ENCODE measurements around the gene APOA5. TPM values are rescaled to one million over a fixed set of nuclear protein-coding genes. Genes with fewer than 3 reads are reported as not detected.

APOA5 gene
- total RNA-seq, 1 donor from 2014 or later: not detected

DNA sequence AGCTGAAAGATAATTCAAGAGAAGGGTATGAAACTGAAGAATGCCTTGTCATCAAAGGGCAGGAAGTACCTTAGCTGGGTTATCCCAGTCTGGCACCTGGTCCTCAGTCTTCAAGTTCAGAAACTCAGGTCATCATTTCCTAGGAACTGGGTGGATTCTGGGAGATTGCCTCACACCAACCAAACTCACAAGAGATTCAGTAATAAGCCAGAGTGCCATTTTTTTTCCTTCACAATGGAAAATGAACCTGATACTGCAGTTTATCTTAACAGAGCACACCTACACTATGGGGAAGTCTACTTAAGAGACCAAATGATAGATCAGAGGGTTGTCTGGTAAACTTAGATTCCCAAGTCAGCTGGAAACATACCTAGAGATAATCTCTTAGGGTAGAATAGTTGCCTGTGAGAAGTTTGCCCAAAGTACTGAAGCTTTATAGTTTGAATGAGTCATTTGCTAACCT, 15.1 kb downstream of the APOA5 start:
- no peak overlapping the region for H3K27ac Mint-ChIP-seq
- H3K36me3 Mint-ChIP-seq: peaks cover 27% of the 10 kb centered on the region
- no peak for DNase-seq (ENCODE audit: extremely low spot score, unreplicated experiment)

DNA sequence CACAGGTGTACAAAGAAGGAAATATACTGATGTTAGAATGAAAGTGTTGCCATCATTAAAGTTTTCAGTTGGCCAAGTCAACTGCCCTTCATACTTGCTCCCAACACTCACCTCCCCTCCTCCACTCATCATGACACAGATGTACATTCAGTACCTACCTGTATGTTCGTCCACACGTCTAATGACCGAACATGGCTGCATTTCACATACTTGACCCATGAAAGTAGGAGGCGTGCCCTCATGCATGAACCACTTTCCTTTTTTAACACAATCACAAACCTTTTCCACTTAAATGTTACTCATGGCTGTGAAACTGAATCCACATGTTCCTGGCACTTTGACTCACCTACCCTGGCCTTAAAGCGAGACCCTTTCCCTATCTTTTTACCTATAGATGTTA, 15.7 kb downstream of the APOA5 start:
- no peaks in the 10 kb centered on the region for H3K9me3 Mint-ChIP-seq
- H3K27ac Mint-ChIP-seq: no peak overlapping the region
- no peaks in the 10 kb centered on the region for H3K27me3 Mint-ChIP-seq
- no peak for DNase-seq (ENCODE audit: extremely low spot score, unreplicated experiment)
- H3K4me3 Mint-ChIP-seq: no peak overlapping the region
- peaks cover 24% of the 10 kb centered on the region for H3K4me1 Mint-ChIP-seq (ENCODE audit: unreplicated experiment)
- TF ChIP-seq, protein P1, sequence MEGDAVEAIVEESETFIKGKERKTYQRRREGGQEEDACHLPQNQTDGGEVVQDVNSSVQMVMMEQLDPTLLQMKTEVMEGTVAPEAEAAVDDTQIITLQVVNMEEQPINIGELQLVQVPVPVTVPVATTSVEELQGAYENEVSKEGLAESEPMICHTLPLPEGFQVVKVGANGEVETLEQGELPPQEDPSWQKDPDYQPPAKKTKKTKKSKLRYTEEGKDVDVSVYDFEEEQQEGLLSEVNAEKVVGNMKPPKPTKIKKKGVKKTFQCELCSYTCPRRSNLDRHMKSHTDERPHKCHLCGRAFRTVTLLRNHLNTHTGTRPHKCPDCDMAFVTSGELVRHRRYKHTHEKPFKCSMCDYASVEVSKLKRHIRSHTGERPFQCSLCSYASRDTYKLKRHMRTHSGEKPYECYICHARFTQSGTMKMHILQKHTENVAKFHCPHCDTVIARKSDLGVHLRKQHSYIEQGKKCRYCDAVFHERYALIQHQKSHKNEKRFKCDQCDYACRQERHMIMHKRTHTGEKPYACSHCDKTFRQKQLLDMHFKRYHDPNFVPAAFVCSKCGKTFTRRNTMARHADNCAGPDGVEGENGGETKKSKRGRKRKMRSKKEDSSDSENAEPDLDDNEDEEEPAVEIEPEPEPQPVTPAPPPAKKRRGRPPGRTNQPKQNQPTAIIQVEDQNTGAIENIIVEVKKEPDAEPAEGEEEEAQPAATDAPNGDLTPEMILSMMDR (conservative IDR thresholded peaks at IDR 0.05): no peak
- peaks cover 24% of the 10 kb centered on the region for H3K36me3 Mint-ChIP-seq

More for the DNA sequence above, 15.1 kb downstream of the APOA5 start:
- peaks cover 18% of the 10 kb centered on the region for H3K4me1 Mint-ChIP-seq (ENCODE audit: unreplicated experiment)
- H3K4me3 Mint-ChIP-seq: no peak overlapping the region
- no peaks in the 10 kb centered on the region for H3K9me3 Mint-ChIP-seq
- H3K27me3 Mint-ChIP-seq: no peaks in the 10 kb centered on the region
- TF ChIP-seq, protein P1 (conservative IDR thresholded peaks at IDR 0.05): no peak

DNA sequence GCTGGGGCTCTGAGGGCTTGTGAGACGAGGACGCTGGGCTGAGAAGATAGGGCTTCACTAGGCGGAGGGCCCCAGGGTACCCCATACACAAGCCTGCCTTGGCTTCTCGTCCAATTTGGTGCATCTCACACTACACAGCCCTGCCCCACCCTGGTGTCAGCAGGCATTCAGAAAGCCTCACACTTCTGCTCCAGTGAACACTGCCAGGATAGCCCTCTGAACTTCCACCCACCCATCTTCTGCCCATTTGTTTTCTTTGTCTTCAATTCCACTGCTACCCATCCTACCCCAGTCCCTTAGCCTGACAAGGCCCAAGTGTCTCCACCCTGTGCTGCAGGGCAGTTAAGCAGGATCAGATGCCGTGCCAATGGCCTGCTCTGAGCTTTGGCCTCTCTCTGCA, 17.0 kb downstream of the APOA5 start:
- no peaks in the 10 kb centered on the region for H3K27me3 Mint-ChIP-seq
- H3K9me3 Mint-ChIP-seq: no peaks in the 10 kb centered on the region
- peak overlapping the region; percentile 70 for H3K4me3 Mint-ChIP-seq
- TF ChIP-seq, protein P1 (conservative IDR thresholded peaks at IDR 0.05): no peak
- no peak for DNase-seq (ENCODE audit: extremely low spot score, unreplicated experiment)
- peak overlapping the region; percentile 53 for H3K27ac Mint-ChIP-seq
- peaks cover 27% of the 10 kb centered on the region for H3K4me1 Mint-ChIP-seq (ENCODE audit: unreplicated experiment)
- H3K36me3 Mint-ChIP-seq: peaks cover 25% of the 10 kb centered on the region

DNA sequence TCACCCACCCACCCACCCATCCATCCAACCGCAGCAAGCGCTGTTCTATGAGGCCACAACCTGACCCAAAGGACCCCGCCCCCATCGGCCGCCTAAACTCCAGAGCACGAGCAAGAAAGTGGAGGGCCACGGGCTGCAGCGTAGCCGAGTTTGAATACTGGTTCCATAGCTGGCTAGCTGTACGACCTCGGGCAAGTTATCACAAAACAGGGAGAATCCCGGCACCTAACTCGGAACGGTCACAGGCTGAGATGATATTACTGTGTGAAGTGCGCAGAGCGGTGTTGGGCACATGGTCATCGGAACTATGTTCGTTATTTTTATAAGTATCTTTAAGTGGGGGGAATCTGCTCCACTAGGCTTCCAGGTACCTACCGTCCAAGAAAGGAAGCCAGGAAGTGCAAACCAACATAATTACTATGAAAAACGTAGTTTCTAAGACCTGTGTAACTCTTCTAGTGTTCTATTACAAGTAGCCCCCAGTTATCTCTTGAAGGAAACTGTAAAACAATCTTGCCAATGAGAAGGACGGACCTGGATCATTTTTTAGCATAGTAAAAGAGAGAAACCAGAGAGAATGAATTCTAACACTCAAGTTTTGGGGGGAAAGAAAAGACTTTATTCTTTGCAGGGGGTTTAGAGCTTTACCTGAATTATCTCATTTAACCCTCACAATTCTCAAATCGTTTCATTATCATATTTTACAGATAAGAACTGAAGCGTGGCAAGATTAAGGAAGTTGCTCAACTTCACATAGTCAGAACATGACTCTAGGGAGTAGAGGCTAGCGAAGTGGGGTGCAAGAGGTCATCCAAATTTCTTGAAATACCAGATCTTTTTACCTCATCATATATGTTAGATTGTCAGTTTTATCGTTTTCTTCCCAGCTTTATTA, 18.2 kb downstream of the APOA5 start:
- Mint-ChIP-seq H3K27me3 (no peaks in the 10 kb centered on the region), H3K4me3 (peak overlapping the region; percentile 97), H3K9me3 (no peaks in the 10 kb centered on the region), H3K4me1 (ENCODE audit: unreplicated experiment) (peaks cover 27% of the 10 kb centered on the region), H3K36me3 (peaks cover 19% of the 10 kb centered on the region), H3K27ac (peak overlapping the region; percentile 99)
- TF ChIP-seq, protein P1 (conservative IDR thresholded peaks at IDR 0.05): no peak
- DNase-seq (ENCODE audit: extremely low spot score, unreplicated experiment): no peak

DNA sequence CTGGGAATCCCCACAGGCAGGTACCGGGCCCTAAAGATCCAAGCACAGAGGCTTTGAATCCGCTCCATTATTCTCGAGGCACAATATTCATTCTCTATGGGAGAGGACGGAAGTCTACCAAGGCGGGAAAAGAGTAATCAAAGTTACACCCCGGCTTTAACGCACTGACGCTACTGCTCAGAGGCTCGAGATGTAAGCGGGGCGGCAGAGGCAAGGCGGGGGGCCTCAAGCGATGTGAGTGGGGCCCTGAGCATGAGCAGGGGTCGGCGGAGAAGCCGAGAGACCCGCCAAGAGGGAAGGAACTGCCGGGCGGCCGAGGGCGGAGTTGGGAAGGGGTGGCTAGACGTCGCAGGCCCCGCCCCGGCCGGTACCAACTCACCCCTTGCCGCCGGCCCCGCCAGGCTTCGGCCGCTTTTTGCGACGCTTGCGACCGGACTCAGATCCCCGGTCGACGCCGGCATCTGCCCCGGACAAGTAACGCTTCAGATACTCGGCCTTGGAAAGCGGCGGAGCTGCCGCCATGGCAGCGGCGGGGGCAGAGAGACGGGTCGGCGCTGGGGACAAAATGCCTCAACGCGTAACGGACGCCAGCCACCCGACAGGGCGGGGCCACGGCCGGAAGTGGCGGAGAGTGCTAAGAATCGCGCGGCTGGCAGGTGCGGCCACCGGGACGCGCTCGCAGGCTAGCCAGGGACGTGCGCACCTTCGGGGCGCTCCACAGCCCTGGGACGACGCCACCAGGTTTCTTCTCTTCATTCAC, 19.1 kb downstream of the APOA5 start, which contains the start of gene BUD13:
Gene BUD13, minus strand, starts transcription at position 545 of the 760 bp plus-strand sequence. Its CDS starts 23 bp downstream, at position 522.
- DNase-seq (ENCODE audit: extremely low spot score, unreplicated experiment): peak; percentile 92
- Mint-ChIP-seq H3K4me3 (peak within 1 kb of the TSS; percentile 97), H3K9me3 (no peaks in the 10 kb centered on the region), H3K4me1 (ENCODE audit: unreplicated experiment) (peaks cover 27% of the 10 kb centered on the region), H3K27me3 (no peaks in the 10 kb centered on the region), H3K27ac (peak within 1 kb of the TSS; percentile 99), H3K36me3 (peaks cover 13% of the 10 kb centered on the region)
- TF ChIP-seq, protein P1 (conservative IDR thresholded peaks at IDR 0.05): no peak
